ACC112 (cell line): ENCODE data around the gene AP1S3.

Experiments used
- H2AFZ ChIP-seq: fragments of 200-600 bp; sonication (generic); one replicate; pipeline ENCODE4 v1.6.0; 2017; ENCODE audit warnings: antibody characterized with exemption, low read length; ENCODE audit not compliant: unreplicated experiment
- H3K27ac ChIP-seq: fragments of 200-600 bp; sonication (generic); 2 replicates; pipeline ENCODE4 v1.5.1; 2014; ENCODE audit warnings: low read depth, mild to moderate bottlenecking, antibody characterized with exemption, low read length, moderate library complexity
- H3K27me3 ChIP-seq: fragments of 200-600 bp; sonication (generic); 2 replicates; pipeline ENCODE4 v1.6.1; 2014; ENCODE audit warnings: mild to moderate bottlenecking, antibody characterized with exemption, low read length, moderate library complexity, mixed read lengths; ENCODE audit not compliant: insufficient read depth
- H3K36me3 ChIP-seq: fragments of 200-600 bp; sonication (generic); 2 replicates; pipeline ENCODE4 v1.6.1; 2016; ENCODE audit warnings: mild to moderate bottlenecking, antibody characterized with exemption, low read length, moderate library complexity, mixed read lengths; ENCODE audit not compliant: insufficient read depth
- H3K4me1 ChIP-seq: fragments of 200-600 bp; sonication (generic); one replicate; pipeline ENCODE4 v1.6.1; 2016; ENCODE audit warnings: low read length, mixed read lengths; ENCODE audit not compliant: insufficient read depth, unreplicated experiment, control insufficient read depth
- H3K4me3 ChIP-seq: fragments of 200-600 bp; sonication (generic); 2 replicates; pipeline ENCODE4 v1.5.1; 2014; ENCODE audit warnings: mild to moderate bottlenecking, low read depth, low read length
- H3K79me2 ChIP-seq: fragments of 200-600 bp; sonication (generic); one replicate; pipeline ENCODE4 v1.6.0; 2016; ENCODE audit warnings: low read length; ENCODE audit not compliant: control insufficient read depth, unreplicated experiment, insufficient read depth

AP1S3 gene

DNA sequence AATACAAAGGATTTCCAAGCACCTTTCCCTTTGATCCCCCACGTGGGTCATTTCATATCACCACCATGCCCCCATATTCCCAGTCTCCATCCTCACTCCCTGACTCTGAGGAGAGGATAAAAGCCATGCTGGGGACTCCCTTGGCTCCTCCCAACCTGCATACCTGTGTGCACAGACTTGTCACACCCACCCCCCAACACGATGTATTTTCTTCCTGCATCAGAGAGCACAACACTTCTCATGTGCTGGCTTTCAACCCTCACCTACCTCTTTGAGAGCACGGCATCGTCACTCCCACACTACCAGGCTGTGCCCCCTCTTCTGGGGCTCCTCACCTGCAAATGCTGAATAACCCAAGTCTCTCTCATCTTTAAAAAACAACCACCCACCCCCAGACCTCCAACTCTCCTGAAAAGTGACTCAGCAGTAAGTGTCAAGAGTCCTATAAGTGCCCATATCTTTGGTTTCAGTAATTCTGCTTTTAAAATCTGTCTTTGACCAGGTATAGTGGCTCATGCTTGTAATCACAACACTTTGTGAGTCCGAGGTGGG is 53.1 kb downstream of the AP1S3 start:
- Histone ChIP-seq H2AFZ (no peak overlapping the region), H3K4me1 (no peaks in the 10 kb centered on the region), H3K79me2 (no peaks in the 10 kb centered on the region), H3K27ac (no peak overlapping the region), H3K27me3 (no peaks in the 10 kb centered on the region), H3K4me3 (no peak overlapping the region), H3K36me3 (no peaks in the 10 kb centered on the region)

DNA sequence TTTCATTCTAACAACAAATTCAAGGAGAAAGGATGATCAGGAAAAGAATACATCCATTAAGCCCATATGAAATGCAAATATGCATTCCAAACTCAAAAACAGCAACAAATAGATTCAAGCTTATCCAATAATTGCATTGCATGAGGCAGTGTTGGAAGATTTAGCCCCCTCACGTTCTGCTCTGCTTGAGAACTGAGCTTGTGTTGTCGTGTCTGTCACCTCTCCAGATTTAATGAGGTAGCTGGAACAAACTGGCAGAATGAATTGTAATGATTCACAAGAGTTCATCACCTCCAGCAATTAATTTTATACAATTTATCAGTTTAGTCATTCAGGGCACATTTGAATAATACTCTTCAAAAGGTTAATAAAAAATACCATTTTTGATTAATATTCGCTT is 54.8 kb downstream of the AP1S3 start:
- H3K4me1 ChIP-seq: no peaks in the 10 kb centered on the region
- no peaks in the 10 kb centered on the region for H3K27me3 ChIP-seq
- H3K4me3 ChIP-seq: no peak overlapping the region
- H2AFZ ChIP-seq: no peak overlapping the region
- H3K27ac ChIP-seq: no peak overlapping the region
- no peaks in the 10 kb centered on the region for H3K36me3 ChIP-seq
- H3K79me2 ChIP-seq: no peaks in the 10 kb centered on the region

DNA sequence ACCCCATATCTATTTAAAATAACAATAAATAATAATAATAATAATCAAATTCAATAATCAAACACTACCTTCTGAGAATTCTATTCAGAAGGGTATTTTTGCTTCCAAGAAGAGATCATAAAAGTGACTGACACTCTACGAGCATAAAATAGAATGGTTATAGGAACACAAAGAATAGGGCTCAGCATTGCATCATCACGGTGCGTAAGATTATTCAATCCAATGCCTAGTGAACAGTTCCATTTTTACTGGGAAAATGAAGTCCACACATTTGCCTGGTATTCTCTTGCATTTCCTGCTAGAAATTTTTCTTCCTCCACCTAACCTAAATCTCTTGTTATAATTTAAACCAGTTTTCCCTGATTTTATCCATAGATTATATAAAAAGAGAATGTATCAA is 55.8 kb downstream of the AP1S3 start:
- Histone ChIP-seq H3K4me3 (no peak overlapping the region), H3K79me2 (no peaks in the 10 kb centered on the region)

DNA sequence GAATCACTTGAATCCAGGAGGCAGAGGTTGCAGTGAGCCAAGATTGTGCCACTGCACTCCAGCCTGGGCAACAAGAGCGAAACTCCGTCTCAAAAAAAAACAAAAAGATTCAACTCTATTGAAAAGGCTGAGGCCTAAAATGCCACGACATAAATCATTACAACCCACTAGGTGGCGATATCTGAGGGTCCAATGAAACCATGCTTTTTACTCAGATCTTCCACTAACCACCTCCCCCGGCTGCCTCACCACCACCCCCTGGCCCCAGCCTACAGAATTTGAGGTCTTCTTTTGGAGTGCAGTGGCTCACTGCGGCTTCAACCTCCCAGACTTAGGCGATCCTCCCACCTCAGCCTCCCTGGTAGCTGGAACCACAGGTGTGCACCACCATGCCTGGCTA is 57.5 kb downstream of the AP1S3 start:
- no peak overlapping the region for H3K27ac ChIP-seq
- no peaks in the 10 kb centered on the region for H3K79me2 ChIP-seq
- no peak overlapping the region for H2AFZ ChIP-seq
- no peaks in the 10 kb centered on the region for H3K27me3 ChIP-seq
- H3K36me3 ChIP-seq: no peaks in the 10 kb centered on the region
- H3K4me1 ChIP-seq: no peaks in the 10 kb centered on the region
- H3K4me3 ChIP-seq: no peak overlapping the region

More for the DNA sequence above, 55.8 kb downstream of the AP1S3 start:
- Histone ChIP-seq H3K4me1 (no peaks in the 10 kb centered on the region), H3K36me3 (no peaks in the 10 kb centered on the region), H3K27me3 (no peaks in the 10 kb centered on the region), H2AFZ (no peak overlapping the region), H3K27ac (no peak overlapping the region)

DNA sequence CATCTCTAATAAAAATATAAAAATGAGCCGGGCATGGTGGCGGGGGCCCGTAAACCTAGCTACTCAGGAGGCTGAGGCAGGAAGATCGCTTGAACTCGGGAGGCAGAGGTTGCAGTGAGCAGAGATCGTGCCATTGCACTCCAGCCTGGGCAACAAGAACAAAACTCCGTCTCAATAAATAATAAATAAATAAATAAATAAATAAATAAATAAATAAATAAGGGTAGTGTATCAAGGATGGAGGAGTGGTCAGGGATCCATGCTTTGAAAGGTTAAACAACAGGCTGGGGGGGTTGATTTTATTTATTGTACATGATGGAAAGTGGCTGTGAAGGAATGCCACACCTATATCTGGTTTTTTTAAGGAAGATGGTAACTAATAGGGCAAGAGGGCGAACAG is 63.2 kb downstream of the AP1S3 start:
- Histone ChIP-seq H3K27me3 (no peaks in the 10 kb centered on the region), H3K27ac (no peak overlapping the region), H3K4me3 (no peak overlapping the region), H2AFZ (no peak overlapping the region), H3K36me3 (no peaks in the 10 kb centered on the region), H3K4me1 (no peaks in the 10 kb centered on the region), H3K79me2 (no peaks in the 10 kb centered on the region)

DNA sequence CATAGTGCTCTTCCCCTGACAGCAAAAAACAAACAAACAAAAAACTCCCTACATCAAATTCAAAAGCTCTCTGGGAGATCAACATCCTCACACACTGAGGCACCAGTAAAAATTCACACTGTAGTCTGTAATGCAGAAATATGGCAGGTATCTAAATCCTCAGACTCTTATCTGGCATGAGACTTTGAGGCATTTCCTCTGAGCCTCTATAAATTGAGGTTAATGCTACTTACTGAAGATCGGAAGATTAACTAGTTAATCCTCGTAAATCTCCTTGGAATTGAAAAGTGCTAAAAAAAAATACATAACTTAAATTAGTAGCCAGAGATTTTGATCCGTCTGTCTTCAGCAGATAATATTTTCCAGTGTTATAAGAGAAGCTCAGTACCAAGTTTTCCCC is 65.0 kb downstream of the AP1S3 start:
- Histone ChIP-seq H3K4me3 (no peak overlapping the region), H2AFZ (no peak overlapping the region), H3K79me2 (no peaks in the 10 kb centered on the region), H3K27ac (no peak overlapping the region), H3K36me3 (no peaks in the 10 kb centered on the region), H3K4me1 (no peaks in the 10 kb centered on the region), H3K27me3 (no peaks in the 10 kb centered on the region)

DNA sequence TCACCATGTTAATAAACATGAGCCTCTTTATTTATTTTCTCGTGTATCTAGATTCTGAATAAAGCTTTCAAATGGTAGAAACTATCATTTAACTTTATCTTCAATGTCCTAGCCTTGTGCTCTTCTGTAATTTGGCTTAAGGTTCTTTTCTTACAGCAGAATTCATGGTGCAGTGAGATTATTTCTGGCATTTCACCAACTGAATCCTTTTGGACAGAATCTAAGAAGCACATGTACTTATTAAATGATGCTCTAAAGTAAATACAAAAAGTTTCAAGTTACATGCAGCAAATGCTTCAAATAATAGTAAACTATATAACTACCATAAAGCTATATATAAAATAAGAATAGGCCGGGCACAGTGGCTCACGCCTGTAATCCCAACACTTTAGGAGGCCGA is 65.9 kb downstream of the AP1S3 start:
- H3K27ac ChIP-seq: no peak overlapping the region
- H3K36me3 ChIP-seq: no peaks in the 10 kb centered on the region
- H2AFZ ChIP-seq: no peak overlapping the region
- H3K4me3 ChIP-seq: no peak overlapping the region
- H3K4me1 ChIP-seq: no peaks in the 10 kb centered on the region
- H3K27me3 ChIP-seq: no peaks in the 10 kb centered on the region
- no peaks in the 10 kb centered on the region for H3K79me2 ChIP-seq

DNA sequence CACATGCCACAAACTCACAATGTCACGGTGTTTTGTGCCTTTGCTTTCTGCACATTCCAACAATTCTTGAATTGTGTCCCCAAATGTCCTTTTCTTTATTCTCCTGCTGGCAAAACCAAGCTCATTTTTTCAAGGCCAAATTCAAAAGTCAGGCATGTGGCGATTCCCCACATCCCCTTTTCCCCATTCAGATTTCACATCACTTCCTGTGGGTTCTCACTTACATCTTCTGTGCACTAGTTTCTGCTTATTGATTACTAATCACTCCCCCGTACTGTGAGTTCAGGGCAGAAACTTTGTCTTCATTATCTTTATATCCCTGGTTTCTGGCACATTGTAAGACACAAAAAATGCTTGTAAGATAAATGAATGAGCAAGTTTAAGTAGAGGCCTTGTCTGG is 69.2 kb downstream of the AP1S3 start:
- Histone ChIP-seq H3K27ac (no peak overlapping the region), H3K36me3 (no peaks in the 10 kb centered on the region), H3K4me1 (no peaks in the 10 kb centered on the region), H2AFZ (no peak overlapping the region), H3K4me3 (no peak overlapping the region), H3K79me2 (no peaks in the 10 kb centered on the region), H3K27me3 (no peaks in the 10 kb centered on the region)

DNA sequence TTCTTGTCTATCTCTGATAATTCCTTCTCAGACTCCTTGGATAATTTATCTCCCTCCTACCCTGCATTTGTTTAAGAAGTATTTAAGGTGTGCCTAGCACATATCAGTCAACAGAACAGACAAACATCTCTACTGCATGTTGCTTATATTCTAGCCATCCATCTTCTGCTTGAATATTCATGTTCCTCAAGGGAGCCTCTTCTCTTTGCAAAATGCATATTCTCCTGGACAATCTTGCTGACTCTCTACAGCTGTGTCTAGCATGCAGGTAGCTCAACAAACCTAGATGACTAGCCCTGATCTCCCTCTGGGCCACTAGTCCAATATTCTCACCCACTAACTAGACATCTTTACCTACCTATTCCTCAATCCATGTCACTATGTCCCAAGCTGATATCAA is 70.0 kb downstream of the AP1S3 start:
- Histone ChIP-seq H3K4me1 (no peaks in the 10 kb centered on the region), H3K27me3 (no peaks in the 10 kb centered on the region), H3K79me2 (no peaks in the 10 kb centered on the region), H2AFZ (no peak overlapping the region), H3K36me3 (no peaks in the 10 kb centered on the region), H3K4me3 (no peak overlapping the region), H3K27ac (no peak overlapping the region)

DNA sequence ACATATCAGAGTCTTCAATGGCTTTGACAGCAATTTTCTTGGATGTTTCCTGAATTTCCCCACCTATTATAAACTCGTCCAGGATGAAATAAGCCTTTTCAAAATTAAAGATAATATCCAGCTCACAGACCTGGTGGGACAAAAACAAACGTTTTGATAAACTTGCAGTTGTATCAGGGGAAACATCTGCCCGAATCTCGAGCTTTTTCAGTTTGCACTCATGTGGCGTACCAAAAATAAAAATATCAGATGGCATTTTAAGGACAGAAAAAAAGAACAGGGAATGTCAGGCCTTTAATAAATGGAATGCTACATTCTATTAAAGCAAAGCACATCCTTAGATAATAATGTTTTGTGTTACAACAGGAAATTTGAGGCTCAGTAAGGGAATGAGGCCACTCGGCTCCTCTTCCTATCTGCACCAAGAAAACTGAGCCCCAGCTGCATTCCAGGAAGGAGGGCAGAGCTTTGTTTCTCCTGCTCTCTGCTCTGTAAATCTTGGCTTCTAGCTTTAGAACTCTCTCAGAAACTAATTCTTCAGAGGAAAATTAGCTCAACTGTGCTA is 72.1 kb downstream of the AP1S3 start:
- H3K27me3 ChIP-seq: no peaks in the 10 kb centered on the region
- H3K27ac ChIP-seq: no peak overlapping the region
- peaks cover 12% of the 10 kb centered on the region for H3K4me1 ChIP-seq
- no peaks in the 10 kb centered on the region for H3K36me3 ChIP-seq
- no peak overlapping the region for H2AFZ ChIP-seq
- no peaks in the 10 kb centered on the region for H3K79me2 ChIP-seq
- H3K4me3 ChIP-seq: no peak overlapping the region

DNA sequence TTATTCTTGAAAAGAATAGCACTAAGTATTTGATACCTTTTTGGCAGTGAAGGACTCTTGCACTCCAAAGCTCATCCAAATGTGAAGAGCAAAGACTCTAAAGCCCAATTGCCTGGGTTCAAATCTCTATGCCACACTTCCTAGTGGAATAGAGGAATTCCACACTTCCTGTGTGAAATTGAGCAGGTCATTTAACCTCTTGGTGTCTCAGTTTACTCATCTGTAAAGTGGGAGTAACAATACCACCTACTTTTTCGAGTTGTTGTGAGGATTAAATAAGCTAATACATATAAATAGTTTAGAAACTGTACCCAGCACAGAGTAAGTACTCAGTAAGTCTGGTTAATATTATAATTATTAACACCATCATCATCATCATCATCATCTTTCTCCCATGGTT is 72.6 kb downstream of the AP1S3 start:
- H3K27me3 ChIP-seq: no peaks in the 10 kb centered on the region
- H2AFZ ChIP-seq: no peak overlapping the region
- H3K27ac ChIP-seq: no peak overlapping the region
- no peak overlapping the region for H3K4me3 ChIP-seq
- H3K79me2 ChIP-seq: no peaks in the 10 kb centered on the region
- H3K36me3 ChIP-seq: no peaks in the 10 kb centered on the region
- H3K4me1 ChIP-seq: peaks cover 17% of the 10 kb centered on the region
